ENCODE data around the gene SGCE. TPM values are rescaled to one million over a fixed set of nuclear protein-coding genes. Genes with fewer than 3 reads are reported as not detected.

SGCE gene
- total and polyA plus RNA-seq, 9 of the 15 experiments (the other 6 are each of a cell fraction or from before 2014, with no cell fraction given) = 0.09 to 0.46 (median 0.28) TPM; not detected in 5

DNA sequence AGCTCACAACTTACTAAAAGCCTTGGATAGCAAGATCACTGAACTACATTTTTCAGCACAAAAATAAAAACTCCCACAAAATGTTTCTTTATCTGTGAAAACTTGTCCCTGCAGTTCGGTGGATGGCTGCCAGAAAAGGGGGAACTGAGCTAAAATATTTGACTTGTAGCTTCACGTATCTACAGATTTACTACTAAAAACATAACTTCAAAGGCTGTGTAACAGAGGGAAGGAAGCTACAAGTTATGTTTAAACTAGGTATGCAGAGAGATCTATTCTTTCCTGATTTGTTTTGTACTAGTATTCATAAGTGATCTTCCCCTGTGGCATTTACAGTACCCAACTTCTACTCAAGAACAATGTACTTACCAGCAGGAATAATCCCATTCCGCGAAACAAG is 25.1 kb downstream of the SGCE start:
- FAIRE-seq = no peak

More for the DNA sequence above, 25.1 kb downstream of the SGCE start:
- Histone ChIP-seq H3K79me2 (ENCODE audit: control insufficient read depth, insufficient read depth, low read length) (no peaks in the 10 kb centered on the region), H3K9me1 (ENCODE audit: control insufficient read depth, insufficient read depth, low read length) (no peaks in the 10 kb centered on the region), H3K36me3 (ENCODE audit: control insufficient read depth, insufficient read depth, low read length) (no peaks in the 10 kb centered on the region), H3K27ac (ENCODE audit: extremely low read depth, low read depth, low read length) (no peak overlapping the region), H3K9ac (ENCODE audit: insufficient read depth in 1 of 2, low read depth in 2 of 2, low read length in 2 of 2) (no peak overlapping the region), H3K4me3 (no peak overlapping the region), H3K4me2 (ENCODE audit: insufficient read depth, low read length) (no peak overlapping the region), H3K4me1 (replicated peaks in 1 of 2; ENCODE audit: control insufficient read depth in 2 of 2, insufficient read depth in 2 of 2, low read length in 2 of 2) (no peaks in the 10 kb centered on the region), H4K20me1 (replicated peaks; ENCODE audit: control insufficient read depth, insufficient read depth, low read length) (no peaks in the 10 kb centered on the region), H3K27me3 (ENCODE audit: control insufficient read depth in 2 of 2, insufficient read depth in 2 of 2, low read length in 2 of 2) (no peaks in the 10 kb centered on the region), H2AFZ (ENCODE audit: low read depth, low read length) (no peak overlapping the region), H3K9me3 (replicated peaks; ENCODE audit: control insufficient read depth, insufficient read depth, low read depth, low read length) (no peaks in the 10 kb centered on the region)
- in situ Hi-C loops (cut with MboI) (no loop called here), intact Hi-C loops (cut with micrococcal nuclease) (no loop called here)
- BruUV-seq (replicated peaks) = no TSS peak
- ATAC-seq (no peak), DNase-seq (ENCODE audit: extremely low read depth in 1 of 4, low spot score in 3 of 4) (no peak)
- CTCF ChIA-PET (ENCODE audit: low intra/inter-chr PET ratio) = no interaction called here
- POLR2A ChIA-PET = no interaction called here
- 0% methylated on average over 4 of the region's 4 CpGs for WGBS (ENCODE audit: insufficient coverage, low coverage, missing lambda C conversion rate)
- no peak for TF ChIP-seq MCM3 (IDR thresholded peaks at IDR 0.05)
- TF ChIP-seq, protein P1, sequence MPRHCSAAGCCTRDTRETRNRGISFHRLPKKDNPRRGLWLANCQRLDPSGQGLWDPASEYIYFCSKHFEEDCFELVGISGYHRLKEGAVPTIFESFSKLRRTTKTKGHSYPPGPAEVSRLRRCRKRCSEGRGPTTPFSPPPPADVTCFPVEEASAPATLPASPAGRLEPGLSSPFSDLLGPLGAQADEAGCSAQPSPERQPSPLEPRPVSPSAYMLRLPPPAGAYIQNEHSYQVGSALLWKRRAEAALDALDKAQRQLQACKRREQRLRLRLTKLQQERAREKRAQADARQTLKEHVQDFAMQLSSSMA (CRISPR knock-in tag; IDR thresholded peaks at IDR 0.05) = no peak
- no peak for TF ChIP-seq NFATC3 (IDR thresholded peaks at IDR 0.05)
- no peak for TF ChIP-seq ZBTB33 (CRISPR knock-in tag; IDR thresholded peaks at IDR 0.05)
- TF ChIP-seq ZNF12 (CRISPR knock-in tag; IDR thresholded peaks at IDR 0.05) = no peak
- no peak for TF ChIP-seq CAMTA2 (CRISPR knock-in tag; conservative IDR thresholded peaks at IDR 0.05)
- no peak for TF ChIP-seq ZBTB49 (CRISPR knock-in tag; IDR thresholded peaks at IDR 0.05; ENCODE audit: borderline replicate concordance)
- no peak for TF ChIP-seq ARID3B (CRISPR knock-in tag; IDR thresholded peaks at IDR 0.05; ENCODE audit: borderline replicate concordance)
- no peak for TF ChIP-seq SMARCC2 (IDR thresholded peaks at IDR 0.05; ENCODE audit: low read depth)
- TF ChIP-seq FOXK2 (conservative IDR thresholded peaks at IDR 0.05 in 1 of 2, IDR thresholded peaks at IDR 0.05 in 1 of 2; ENCODE audit: low read depth in 2 of 2) = no peak
- no peak for TF ChIP-seq ZSCAN29 (IDR thresholded peaks at IDR 0.05)
- TF ChIP-seq FOXJ2 (tag; IDR thresholded peaks at IDR 0.05) = no peak
- no peak for TF ChIP-seq STAT5A (IDR thresholded peaks at IDR 0.05; ENCODE audit: borderline replicate concordance, low read length)
- no peak for TF ChIP-seq NR2C2 (CRISPR knock-in tag; IDR thresholded peaks at IDR 0.05)
- no peak for TF ChIP-seq NR2C2 (tag; IDR thresholded peaks at IDR 0.05)
- TF ChIP-seq FOXM1 (IDR thresholded peaks at IDR 0.05; ENCODE audit: low read depth) = no peak
- no peak for TF ChIP-seq FOXM1 (CRISPR knock-in tag; IDR thresholded peaks at IDR 0.05; ENCODE audit: low read depth)
- TF ChIP-seq ZNF253 (CRISPR knock-in tag; conservative IDR thresholded peaks at IDR 0.05) = no peak
- no peak for TF ChIP-seq ZC3H4 (CRISPR knock-in tag; IDR thresholded peaks at IDR 0.05; ENCODE audit: borderline replicate concordance)
